Hematopoietic multipotent progenitor cell treated with erythropoietin and hydrocortisone succinate and interleukin-3 and kit ligand, for 15 days (in vitro differentiated cells): Measurements from ENCODE around the gene ACACA.

Source experiments
- DNase-seq: peaks from one replicate; pipeline ENCODE4 v3.0.0-alpha.2; 2015; ENCODE audit warnings: low spot score

Gene ACACA

DNA sequence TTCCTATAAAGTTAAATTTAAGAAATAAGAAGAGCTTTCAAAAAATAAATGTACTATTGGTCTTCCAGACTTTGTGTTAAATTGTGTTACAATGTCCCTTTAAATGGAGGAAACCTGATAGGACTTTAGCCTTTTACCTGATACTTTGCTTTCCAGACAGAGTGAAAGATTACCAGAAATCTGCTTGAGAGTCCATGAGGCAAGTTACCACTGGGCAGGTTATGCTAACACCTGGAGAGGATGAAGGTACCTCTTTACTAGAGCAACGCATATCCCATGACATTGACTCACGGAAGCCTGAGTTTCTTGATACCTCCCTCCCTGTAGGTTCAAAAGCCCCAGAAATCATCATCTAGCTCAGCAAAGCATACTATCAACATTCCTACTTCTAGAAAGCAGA is 174.7 kb downstream of the ACACA start:
- DNase-seq = no peak

DNA sequence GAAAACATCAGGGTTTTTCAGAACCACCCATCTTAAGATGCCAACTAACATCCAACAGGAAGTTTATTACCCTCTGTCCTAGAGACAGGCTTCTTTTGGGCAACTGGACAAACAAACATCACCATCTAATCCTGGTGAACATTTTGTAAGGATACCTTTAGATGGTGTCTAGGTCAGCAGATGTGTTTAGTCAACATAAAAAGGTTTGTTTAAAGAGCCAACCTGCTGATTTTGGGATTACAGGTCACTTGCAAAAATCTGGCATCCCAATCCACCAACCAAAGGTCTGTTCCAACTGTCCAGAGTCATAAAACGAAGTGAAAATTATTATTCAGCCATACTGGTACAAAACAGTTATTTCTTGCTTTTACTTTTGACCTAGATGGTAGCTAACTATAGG is 176.0 kb downstream of the ACACA start:
- DNase-seq = no peak

DNA sequence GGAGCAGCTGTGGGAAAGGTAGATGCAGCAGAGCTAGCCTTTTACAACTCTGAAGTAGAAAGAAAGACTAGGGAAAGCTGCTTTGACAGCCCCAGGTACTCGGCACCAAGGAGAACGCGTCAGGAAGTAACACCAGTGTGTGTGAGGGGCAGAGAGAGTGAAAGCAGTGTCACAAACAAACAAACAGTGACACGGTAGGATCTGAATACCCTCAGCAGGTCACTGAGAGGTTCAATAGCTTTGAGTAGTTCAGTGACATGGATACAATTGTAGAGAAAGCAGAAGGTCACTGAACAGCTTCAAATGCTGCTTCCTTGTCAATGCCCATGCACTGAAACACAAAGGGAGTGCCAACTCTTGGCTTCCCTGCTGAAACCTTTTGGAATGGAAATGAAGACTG is 181.2 kb downstream of the ACACA start:
- no peak for DNase-seq

DNA sequence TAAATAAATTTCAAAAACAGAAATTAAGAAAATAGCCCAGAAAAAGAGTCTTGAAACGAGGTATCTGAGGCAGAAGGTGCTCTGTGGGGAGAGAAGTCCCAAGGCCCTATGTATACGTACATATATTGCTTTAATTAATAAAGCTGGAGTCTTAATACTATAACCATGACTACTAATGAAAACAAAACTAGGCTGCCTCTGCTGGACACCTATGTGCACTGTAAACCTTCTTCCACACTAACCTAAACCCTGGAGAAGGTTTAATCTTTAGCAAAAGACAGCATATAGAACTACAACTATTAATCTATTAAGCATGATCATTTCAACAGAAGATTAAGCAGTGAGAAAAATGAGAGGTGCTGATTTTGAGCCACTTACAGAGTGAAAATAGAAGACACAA is 184.8 kb downstream of the ACACA start:
- no peak for DNase-seq

DNA sequence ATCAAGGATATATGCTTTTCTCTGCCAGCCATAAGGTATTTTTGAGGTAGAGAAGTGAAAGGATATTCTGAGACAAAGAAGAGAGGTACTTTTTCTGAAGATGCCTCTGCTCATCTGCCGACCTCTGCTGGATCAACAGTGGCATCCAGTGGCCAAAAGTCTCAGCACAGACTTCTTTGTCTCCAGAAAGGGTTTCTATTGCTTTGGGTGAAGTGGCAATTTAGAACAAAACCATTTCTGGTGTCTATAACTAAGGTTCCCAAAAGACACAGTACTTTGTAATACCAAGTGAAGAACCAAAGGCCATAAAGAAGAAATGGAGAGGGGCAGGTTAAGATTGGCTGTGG is 186.1 kb downstream of the ACACA start:
- no peak for DNase-seq

DNA sequence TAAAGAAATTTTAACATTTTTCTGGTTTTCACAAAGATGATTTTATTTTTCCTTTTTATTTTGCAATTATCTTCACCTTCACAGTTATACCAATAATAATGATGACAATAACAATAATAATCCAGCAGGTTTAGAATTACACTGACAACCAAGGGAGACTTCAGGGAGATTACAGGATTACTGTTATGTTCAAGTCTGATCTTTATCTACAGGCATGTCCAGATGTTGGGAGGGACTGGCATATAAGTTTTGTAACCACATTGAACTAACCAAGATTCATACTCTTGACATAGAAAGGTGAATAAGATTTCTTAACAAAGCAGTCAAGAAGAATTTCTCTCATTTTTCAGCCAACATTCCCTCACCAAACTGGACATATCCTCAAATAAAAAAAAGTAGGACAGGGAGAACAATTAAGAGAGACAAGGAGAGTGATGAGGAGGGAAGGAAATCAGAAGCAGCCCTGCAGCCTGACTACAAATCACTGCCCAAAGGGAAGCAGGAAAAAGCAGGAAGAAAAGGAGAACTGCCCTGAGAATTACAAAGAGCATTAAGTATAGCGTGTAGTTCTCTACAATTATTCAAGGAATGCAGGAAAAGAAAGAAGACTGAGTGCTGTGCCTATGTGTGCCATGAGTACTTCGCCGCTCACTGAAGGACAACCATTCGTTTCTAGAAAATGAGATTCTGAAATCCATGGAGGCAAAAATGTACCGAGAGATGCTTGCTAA is 186.6 kb downstream of the ACACA start:
- DNase-seq = no peak

DNA sequence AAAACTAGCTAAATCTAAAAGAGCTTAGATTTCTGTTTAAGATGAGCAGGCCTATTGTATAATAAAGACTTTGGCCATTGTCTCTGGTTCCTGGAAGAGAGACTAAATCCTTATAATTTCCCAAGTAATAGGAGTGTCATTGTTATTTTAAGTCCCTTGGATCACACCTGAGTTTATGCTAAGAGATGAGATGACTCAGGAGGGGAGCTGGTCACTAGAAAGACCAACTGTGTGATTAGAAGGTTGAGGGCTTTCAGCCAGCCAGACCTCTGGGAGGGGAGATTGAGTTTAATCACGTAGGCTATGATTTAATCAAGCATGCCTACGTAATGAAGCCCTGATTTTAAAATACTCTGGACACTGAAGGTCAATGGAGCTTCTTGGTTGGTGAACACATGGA is 187.8 kb downstream of the ACACA start:
- no peak for DNase-seq

DNA sequence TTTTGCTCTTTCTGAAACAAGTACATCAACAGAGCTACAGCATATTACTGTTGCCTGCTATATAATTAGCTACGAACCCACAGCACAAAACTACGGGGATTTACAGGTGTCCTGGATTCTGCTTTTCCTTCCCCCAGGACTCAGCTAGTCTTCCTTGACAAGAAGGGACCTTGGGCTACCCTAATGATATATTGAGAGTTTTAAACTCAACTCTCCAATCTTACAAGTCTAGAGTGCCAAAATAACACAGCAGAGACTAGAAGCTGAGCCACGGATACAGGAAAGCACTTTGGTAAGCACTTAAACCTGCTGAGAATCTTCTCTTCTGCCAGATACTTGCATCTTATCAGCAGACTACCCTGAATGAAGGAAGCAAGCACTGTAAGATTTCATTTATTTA is 192.2 kb downstream of the ACACA start:
- DNase-seq = no peak

DNA sequence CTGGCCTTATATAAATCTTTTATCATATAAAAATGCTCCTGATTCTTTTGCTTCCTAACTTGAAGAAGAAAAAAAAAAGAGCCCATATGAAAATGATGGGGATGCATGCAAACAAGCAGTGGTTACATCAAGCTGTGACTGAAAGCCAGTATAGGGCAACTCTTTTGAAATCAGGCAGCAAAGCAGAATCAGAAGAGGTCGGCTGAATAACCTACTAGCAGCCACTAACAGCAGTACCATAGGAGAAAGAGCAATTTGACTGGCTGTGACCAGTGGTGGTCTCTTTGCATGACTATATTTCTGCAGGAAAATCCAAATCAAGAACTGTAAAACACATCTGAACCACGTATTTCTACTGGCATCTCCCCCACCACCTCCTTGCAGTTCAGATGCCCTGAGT is 192.7 kb downstream of the ACACA start:
- no peak for DNase-seq

DNA sequence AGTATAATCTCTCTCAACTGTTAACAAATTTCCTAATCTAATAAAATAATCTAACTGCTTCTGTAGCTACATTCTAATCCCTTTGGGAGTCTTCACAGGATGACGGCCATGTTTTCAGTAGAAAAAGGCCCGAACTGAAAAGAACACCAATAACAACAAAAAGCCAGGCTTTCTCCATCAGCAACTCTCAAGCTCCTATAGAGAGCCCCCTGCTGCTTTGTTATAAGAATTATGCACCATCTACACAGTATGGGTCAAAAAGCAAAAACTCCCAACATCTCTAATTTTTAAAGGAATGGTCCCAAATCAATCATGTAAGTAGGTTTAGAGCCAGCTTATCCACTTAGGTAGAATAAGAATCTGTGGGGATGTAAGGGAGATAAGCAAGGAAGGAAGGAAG is 194.5 kb downstream of the ACACA start:
- no peak for DNase-seq

DNA sequence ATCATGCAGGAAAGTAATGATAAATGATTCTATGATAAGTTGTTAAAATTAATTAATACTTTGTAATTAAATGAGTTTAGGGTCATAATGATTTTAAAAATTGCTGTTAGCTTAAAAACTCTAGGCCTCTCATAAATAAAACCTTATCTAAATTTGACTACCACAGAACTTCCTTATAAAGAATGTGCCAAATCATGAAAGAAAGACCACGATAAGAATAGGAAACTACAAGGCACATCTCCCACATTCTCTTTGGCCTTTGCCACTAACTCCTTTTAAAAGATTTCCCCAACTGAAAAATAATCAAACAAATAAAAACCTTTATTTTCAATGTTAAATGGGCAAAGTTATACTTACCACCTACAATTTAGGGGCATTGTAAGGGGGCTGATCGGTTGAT is 195.5 kb downstream of the ACACA start:
- no peak for DNase-seq

DNA sequence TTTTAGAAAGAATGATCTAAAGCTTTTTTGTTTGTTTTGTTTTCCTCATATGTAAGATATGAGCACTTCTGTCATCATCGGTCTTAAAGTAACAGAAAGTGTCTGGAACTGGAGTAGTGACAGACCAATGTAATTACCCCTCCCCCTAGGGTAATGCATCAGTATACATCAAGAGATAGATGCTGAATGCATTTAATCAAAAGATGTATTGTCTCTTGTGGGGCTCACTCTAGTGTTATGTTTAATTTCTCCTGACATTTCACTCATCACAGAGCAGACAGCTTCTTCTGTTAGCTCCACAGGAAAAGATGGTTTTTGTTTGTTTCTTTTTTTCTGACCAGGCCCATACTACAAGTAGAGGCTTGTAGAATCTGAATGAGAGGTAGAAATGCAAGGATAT is 199.5 kb downstream of the ACACA start:
- DNase-seq = no peak

DNA sequence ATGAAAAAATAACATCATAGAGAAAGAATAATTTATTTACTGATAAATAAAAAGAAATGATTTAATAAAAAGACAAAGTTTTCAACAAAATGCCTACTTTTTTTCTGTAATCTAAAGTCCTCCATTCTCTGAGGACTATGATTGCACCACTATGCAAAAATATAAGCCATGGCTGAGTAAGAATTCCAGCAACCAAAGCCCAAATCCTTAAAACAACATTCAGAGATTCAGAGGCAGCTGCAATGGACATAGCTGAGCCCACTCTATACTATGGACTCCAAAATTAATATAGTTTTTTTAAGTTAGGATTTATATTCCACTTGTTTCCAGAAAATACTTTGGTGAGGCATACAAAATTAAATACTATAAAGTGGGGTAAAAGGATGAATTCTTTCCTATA is 200.3 kb downstream of the ACACA start:
- DNase-seq = no peak

DNA sequence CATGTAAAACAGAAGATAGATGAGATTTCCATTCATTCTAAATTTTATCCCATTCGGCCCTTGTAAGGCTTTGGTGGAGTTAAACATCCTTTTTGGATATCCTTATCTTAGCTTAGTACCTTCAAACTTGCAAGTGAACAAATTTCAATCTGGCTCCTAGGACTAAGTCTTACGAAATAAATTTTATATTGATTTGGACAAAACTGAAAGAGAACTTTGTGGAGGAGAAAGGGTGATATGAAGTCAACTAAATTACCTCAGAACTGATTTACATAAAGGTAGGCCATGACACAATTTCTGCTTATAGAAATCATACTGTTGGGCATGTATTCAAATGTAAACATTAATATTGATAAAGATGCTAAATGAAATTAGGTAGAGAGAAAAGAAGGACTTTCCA is 206.1 kb downstream of the ACACA start:
- DNase-seq = no peak

DNA sequence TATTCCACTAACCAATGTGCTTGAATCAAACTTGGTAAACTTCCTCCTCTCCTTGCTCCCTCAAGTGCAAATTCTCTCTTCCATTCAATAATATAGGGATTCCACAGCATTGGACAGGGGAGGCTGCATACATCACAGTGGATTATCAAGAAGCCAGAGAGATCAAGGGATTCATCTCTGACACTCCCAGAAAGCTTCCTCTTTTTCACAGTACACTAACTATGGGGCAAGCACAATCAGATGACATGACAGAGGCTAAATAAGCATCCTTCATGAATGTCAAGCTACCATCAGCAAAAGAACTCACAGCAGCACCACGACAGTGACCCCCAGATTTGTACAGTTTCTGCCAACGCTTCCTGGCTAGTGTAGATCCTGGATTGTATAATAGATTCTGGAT is 209.3 kb downstream of the ACACA start:
- DNase-seq = no peak

DNA sequence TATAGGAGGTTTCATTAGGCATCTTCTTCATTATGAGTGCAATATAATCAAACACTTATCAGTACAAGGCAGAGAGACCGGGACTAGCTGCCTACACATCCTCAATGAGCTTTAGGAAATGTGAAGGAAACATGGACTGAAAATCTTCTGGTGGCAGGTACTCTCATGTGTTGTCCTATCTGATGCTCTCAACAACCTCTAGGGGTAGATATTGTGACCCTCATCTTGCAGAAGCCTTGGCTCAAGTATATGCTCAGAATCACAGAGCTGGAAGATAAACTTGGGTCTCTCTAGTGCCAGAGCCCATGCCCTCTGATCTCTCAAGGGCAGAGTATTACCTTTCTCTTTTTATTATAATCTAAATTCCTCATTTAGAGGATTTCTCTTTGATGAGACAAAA is 212.4 kb downstream of the ACACA start:
- DNase-seq = no peak

DNA sequence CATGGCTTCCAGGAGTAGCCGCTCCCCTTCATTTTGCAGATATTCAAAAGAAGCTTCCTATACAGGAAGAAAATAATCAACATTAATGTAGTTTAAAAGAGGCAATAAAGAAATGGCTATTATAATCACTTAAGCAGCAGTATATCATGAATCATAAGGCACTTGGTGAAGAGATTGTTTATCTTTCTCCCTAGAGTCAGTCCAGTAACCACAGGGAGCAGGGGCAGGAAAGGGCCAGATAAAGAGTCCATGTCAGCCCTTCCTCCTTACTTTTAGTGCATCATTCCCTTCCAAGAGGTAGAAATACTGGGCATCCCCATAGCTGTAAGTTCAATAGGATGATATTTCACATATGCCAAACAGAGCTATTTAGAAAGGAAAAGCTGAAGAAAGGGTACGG is 215.4 kb downstream of the ACACA start:
- no peak for DNase-seq

DNA sequence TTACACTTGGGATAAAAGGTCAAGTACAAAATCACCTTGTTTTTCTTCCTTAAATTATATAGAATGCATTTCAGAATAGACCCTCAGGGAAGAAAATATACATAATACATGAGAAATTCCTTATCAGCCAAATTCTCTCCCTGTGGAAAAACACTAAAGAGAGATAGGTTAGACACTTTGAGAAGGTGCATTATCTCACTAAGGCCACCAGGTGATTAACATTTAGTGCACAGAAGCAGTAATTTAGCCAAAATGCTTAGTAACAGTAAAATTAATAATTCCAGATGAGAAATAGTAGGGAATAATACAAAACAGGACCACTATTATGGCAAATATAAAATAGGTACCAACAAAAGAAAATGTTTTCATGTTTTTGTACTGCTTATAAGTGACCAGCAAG is 216.1 kb downstream of the ACACA start:
- DNase-seq = no peak

DNA sequence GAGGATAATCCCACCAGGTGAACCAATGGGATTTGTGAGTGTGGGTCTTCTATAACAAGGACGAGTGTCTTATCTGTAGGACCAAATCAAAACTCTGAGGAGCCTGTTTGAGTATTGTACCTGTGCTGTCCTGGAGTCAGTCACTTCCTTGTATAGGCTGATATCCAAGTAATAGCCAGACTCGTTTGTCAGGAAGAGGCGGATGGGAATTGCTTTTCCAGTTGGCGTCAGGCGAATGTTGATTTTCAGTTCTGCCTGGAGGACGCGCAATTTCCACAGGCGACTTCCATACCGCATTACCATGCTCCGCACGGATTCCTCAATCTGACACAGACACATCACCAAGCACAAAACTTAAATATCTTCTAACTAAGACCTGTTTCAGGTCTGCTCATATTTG is 218.5 kb downstream of the ACACA start:
- no peak for DNase-seq

DNA sequence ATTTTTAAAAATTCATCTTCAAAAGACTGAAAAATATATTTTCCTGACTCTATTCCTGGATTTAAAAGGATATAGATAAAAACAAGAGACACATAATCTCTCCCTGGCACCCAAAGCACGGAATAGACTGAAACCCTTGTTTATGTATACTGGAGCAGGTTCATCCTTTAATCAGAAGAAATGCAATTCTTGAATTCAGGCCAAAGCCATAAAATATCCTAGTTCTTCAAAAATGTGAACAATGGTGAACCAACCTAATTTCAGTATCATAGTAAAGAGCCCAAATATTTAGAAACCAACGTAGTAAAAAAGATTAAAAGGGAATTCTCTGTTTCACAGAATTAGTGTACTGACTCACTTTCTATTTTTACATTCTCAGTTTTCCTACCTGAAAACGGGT is 219.4 kb downstream of the ACACA start:
- no peak for DNase-seq

DNA sequence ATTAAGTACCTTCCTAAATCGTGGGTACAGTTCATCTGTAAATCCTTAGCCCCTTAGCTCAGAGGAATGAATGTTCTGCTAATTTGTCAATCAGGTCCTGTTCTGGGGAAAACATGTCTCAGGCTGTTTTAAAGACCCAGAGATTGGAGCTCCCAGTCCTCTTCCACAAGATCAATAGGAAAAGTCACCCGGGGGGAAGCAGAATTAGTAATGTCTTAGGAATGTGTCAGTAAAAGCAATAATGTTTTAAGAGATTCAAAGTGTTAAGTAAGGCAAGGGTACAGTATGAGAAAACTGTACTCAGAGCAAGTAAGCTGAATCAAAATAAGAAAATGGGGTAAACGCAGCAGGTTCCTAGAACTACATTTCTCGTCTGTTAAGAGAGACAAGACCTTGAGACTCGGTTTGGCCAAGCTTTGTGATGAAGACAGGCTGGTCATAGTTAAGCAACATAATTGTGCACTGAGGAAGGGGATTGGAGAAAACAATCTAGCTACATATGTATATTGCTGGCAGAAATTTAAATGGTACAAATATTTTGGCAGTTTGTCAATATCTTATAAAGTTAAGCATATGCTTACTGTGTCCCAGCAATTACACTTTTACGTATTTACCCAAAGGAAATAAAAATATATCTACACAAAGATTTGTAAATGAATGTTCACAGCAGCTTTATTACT is 223.7 kb downstream of the ACACA start:
- no peak for DNase-seq

DNA sequence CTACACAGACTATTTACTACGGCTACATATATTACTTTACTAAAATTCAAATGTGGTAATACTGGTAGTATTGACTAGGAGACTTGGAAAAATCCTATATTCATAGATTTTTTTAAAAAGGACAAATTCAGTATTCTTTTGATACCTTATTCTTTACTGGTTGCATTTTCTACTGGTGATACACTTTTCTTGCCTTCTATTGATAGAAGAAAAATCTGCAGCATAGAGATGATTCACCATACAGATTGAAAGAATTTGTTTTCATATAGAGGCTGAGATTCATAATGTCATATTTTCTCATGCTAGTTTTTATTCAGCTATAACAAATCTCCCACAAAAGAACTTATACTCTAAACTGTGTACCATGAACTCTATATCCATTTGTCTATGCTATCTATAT is 226.3 kb downstream of the ACACA start:
- DNase-seq = no peak

DNA sequence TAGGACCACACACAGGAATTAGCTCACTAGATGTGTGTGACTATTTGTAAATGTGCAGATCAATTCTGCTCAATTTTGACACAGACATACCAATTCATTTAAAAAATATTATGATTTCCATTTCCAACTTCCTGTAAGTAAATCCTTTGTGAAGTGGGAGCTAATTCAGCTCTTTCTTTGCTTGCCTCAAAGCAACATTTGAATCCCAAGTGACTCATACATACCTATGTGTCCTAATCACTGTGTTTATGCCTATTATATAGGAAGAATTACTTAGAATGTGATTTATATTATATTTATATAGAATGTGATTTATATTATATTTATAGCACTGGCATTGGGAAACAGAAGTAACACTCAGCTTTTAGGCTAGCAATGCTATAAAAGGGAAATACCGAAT is 226.7 kb downstream of the ACACA start:
- DNase-seq = no peak

DNA sequence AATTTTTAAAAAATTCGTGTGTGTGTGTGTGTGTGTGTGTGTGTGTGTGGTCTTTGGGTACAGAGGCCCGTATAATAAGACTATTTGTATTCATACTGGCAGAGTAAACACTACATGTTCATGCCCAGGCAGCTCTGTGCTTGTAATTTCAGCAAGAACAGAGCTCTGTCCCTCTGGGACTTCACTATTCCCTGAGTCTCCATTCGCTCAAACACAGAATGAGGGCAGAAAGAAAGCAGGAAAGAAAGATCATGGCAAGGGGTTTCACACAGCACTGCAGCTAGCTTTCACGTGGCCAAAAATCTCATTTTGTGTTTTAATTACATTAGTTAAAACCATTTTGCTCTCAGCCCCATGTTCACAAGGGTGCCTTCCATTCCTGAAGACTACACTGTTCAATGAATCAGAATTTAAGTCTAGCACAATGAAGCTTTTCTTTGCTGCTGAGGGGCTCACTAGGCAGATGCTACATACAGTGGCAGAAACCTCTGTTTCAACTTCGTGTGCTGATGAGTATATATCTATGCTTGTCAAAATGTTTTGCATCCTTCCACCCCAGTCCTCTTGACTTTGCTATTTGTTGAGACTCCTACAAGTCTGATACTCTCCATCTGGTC is 229.3 kb downstream of the ACACA start:
- DNase-seq = no peak
